HT1080 (cell line): ENCODE measurements around the gene LILRB3. TPM values are rescaled to one million over a fixed set of nuclear protein-coding genes. Genes with fewer than 3 reads are reported as not detected.
A peak's percentile ranks its signal among the peaks of the same experiment; 100 is the strongest.
"Not testable (repeated sequence)": the region's sequence is repeated elsewhere in the genome, so short reads cannot be mapped to it uniquely, and the experiment has no call there.

ENCODE experiments used
- DNase-seq: peaks from one replicate; pipeline ENCODE4 v3.0.0-alpha.2; 2015; ENCODE audit warnings: low read depth
- total RNA-seq: library from RNA; depleted of rRNA; stranded (reverse); fragments of >200 nt; shearing (Covaris generic); gene quantifications from 2 replicates; pipeline ENCODE4 v1.2.3, GENCODE V29; 2014

The LILRB3 gene
- total RNA-seq, 1 experiment from 2014 or later, result not detected

- DNase-seq, result no peak
Measured at GRCh38 chr19:54191011-54191810, 31.6 kb downstream of the LILRB3 start, which contains the start of gene TSEN34. TSEN34 (plus strand) TSS chr19:54191308; CDS start chr19:54191365, 57 bp downstream.

GRCh38 chr19:54190503-54191010, 32.2 kb downstream of the LILRB3 start:
- peak; percentile 99 for DNase-seq

- DNase-seq, result peak; percentile 100
Measured at GRCh38 chr19:54189735-54190502, 32.9 kb downstream of the LILRB3 start.

GRCh38 chr19:54189145-54189734, 33.6 kb downstream of the LILRB3 start, which contains the start of gene MBOAT7:
MBOAT7 (minus strand) TSS chr19:54189580; CDS start chr19:54188508, 1,072 bp downstream.
- DNase-seq, result no peak

GRCh38 chr19:54188215-54188871, 34.5 kb downstream of the LILRB3 start:
- peak; percentile 63 for DNase-seq

- DNase-seq, result no peak
Measured at GRCh38 chr19:54186934-54187381, 35.8 kb downstream of the LILRB3 start.

- DNase-seq, result no peak
Measured at GRCh38 chr19:54186351-54186750, 36.5 kb downstream of the LILRB3 start.

- DNase-seq, result no peak
Measured at GRCh38 chr19:54183431-54183830, 39.4 kb downstream of the LILRB3 start.

- not testable (repeated sequence) for DNase-seq
Measured at GRCh38 chr19:54181894-54182293, 40.9 kb downstream of the LILRB3 start.

- DNase-seq, result no peak
Measured at GRCh38 chr19:54180691-54181091, 42.1 kb downstream of the LILRB3 start.

- DNase-seq, result peak; percentile 52
Measured at GRCh38 chr19:54179921-54180461, 42.8 kb downstream of the LILRB3 start.

- no peak for DNase-seq
Measured at GRCh38 chr19:54179262-54179852, 43.5 kb downstream of the LILRB3 start.

- no peak for DNase-seq
Measured at GRCh38 chr19:54178581-54179261, 44.1 kb downstream of the LILRB3 start.

GRCh38 chr19:54173951-54174834, 48.6 kb downstream of the LILRB3 start:
- no peak for DNase-seq

GRCh38 chr19:54173359-54173699, 49.5 kb downstream of the LILRB3 start:
- DNase-seq, result no peak

- DNase-seq, result peak; percentile 23
Measured at GRCh38 chr19:54172471-54173358, 50.1 kb downstream of the LILRB3 start, which contains the start of gene TMC4. TMC4 (minus strand) TSS chr19:54173160; CDS start chr19:54173117, 43 bp downstream.

- not testable (repeated sequence) for DNase-seq
Measured at GRCh38 chr19:54171736-54172431, 50.9 kb downstream of the LILRB3 start.
